Fibroblast of the aortic adventitia (primary cell): ENCODE data around the gene CFAP97D1. TPM values are rescaled to one million over a fixed set of nuclear protein-coding genes. Genes with fewer than 3 reads are reported as not detected.

ENCODE experiments used
- DNase-seq: peaks from one replicate; pipeline ENCODE4 v3.0.0-alpha.2; 2010; ENCODE audit warnings: low read depth
- H3K4me3 ChIP-seq: 2 replicates; pipeline ENCODE4 v1.5.1; 2011; ENCODE audit warnings: low read depth, mild to moderate bottlenecking, control low read depth, low read length, moderate library complexity
- total RNA-seq: library from RNA; depleted of rRNA; stranded (reverse); fragments of >200 nt; gene quantifications from 2 replicates; pipeline ENCODE4 v1.2.3, GENCODE V29; 2012; ENCODE audit warnings: low replicate concordance
- TF ChIP-seq, protein P1 (sequence below): IDR thresholded peaks from 2 replicates; pipeline ENCODE4 v1.5.1; 2011; ENCODE audit warnings: mild to moderate bottlenecking, low read length, control low read depth, inconsistent platforms; ENCODE audit not compliant: insufficient read depth

CFAP97D1 gene
- total RNA-seq, 1 donor = not detected

DNA sequence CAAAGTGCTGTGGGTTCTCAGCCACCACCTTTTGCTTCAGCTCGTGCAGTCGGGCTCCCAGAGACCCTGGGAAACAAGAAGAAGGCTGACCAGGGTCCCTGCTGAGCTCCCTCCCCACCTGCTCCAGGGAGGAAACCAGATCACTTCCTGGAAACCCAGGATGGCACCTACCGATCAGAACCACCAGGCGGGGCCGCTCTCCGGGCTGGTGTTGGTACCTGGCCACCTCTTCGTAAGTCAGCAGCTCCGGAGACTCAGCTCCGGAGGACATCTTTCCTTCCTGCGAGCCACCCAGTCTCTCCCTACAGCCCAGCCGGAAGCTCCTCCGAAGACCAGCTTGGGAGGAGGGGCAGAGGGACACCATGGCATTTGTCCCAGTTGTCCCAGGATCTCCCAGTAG lies 33.8 kb downstream of the CFAP97D1 start:
- no peak overlapping the region for H3K4me3 ChIP-seq
- TF ChIP-seq, protein P1, sequence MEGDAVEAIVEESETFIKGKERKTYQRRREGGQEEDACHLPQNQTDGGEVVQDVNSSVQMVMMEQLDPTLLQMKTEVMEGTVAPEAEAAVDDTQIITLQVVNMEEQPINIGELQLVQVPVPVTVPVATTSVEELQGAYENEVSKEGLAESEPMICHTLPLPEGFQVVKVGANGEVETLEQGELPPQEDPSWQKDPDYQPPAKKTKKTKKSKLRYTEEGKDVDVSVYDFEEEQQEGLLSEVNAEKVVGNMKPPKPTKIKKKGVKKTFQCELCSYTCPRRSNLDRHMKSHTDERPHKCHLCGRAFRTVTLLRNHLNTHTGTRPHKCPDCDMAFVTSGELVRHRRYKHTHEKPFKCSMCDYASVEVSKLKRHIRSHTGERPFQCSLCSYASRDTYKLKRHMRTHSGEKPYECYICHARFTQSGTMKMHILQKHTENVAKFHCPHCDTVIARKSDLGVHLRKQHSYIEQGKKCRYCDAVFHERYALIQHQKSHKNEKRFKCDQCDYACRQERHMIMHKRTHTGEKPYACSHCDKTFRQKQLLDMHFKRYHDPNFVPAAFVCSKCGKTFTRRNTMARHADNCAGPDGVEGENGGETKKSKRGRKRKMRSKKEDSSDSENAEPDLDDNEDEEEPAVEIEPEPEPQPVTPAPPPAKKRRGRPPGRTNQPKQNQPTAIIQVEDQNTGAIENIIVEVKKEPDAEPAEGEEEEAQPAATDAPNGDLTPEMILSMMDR = no peak
- DNase-seq = no peak

DNA sequence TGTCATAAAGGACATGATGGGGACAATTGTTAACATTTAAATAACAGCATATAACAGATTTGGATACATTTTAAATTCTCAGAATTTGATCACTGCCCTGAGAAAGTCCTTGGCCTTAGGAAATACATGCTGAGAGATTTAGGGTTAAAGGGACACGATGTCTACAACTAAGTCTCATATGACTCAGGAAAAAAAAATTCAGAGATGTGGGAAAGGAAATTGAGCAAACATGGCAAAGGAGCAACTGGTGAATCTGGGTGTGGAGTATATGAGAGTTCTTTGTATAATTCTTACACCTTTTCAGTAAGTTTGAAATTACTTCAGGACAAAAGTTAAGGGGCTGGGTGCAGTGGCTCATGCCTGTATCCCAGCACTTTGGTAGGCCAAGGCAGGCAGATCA lies 34.5 kb downstream of the CFAP97D1 start:
- DNase-seq = peak; percentile 70
- TF ChIP-seq, protein P1 = no peak
- no peak overlapping the region for H3K4me3 ChIP-seq

DNA sequence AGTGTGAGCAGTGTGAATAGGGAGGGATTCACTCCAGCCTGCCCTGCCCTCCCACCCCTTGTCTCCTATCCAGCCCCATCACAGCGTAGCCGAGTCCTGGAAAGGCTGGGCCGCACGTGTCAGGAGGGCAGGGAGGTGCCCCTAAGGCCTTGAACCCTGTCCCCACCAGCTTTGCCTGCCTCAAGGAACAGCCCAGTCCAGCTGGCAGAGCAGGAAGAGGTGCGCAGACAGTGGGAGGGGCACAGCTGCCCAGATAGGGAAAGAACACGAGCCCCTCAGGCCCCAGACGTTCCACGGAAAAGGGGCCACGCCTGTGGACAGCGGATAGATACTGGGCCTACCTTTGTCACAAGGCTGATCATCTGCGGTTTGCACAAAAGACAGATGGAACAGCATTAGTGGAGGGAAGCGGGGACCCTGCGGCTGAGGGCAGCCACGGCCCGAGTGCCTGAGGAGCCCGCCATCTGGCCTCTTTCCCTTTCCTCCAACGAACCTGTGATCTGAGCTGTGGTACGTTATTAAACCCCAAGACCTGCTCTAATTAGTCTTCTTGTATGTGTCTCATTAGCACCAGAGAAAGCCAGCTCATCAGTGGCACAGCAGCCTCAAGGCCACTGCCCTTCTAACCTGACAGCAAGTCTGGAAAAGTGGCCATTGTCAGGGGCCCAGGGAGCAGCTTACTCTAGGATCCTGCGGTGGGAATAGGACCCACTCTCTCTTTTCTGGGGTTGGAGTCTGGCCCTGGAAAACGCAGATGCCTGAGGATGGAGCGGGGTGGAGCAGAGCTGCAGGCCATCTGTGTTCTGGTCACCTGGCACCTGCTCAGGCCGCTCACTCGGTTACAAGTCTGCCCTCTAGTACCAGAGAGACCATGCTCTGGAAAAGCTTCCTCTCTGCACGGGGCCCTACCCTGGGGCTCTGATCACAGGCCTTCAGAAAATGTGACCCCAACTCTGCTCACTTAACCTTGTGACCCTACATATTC lies 36.4 kb downstream of the CFAP97D1 start:
- no peak for DNase-seq
- H3K4me3 ChIP-seq = no peak overlapping the region
- TF ChIP-seq, protein P1 = no peak

DNA sequence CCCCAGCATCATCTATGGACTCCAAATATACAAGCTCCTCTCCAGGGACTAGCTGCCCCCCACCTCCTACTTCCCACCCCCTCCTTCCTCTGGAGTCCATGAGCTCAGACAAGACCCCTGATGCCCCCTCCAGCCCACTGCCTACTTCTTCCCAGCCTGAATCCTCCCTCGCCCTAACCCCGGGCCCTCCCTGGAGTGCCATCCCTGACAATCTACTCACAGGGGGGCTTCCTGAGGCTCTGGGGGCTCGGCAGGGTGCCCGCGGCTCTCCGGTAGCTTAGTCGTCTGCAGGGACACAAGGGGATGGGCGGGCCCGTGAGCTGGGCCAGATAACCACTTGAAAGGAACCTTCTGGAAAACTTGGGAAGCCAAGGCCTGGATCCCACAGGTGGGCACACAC lies 37.6 kb downstream of the CFAP97D1 start:
- H3K4me3 ChIP-seq = no peak overlapping the region
- TF ChIP-seq, protein P1 = no peak
- no peak for DNase-seq

DNA sequence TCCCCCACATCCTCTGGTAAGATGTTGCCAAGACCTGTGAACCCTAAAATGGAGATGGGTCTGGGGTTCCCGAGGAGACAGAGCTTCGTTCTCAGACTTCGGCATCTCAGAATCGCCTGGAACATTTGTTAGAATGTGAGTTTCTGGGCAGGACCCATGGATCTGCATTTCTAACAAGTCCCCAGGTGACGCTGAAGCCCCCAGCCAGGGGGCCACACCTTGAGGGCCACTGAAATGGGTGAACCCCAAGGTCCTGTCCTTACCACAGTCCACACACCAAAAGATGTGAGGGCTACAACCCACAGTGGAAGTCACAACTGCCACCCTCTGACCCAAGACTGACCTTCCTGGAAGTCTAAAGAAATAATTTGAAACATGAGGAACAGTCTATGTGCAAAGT lies 38.7 kb downstream of the CFAP97D1 start:
- no peak overlapping the region for H3K4me3 ChIP-seq
- DNase-seq = no peak
- TF ChIP-seq, protein P1 = no peak

DNA sequence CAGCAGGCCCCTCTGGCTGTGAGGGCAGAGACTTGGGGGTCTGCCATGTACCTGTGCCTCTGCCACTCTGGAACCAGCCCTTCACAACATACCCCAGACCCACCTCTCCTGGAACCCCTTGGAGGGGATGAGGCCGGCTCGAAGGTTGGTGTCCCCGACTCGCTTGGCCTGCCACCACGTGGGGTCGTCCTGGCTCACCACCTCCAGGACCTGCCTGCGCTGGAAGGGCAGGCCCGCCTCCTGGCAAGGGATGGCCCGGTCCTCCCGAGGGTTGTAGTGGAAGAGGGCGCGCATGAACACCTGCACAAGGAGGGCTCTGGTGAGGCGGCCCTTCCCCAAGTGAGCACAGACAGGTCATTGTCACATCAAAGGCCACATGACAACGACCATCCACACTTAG lies 40.5 kb downstream of the CFAP97D1 start:
- TF ChIP-seq, protein P1 = no peak
- no peak for DNase-seq
- H3K4me3 ChIP-seq = no peak overlapping the region
